ENCODE results near the gene POU6F2. TPM values are rescaled to one million over a fixed set of nuclear protein-coding genes. Genes with fewer than 3 reads are reported as not detected.

Gene POU6F2
- total and polyA plus RNA-seq, 2 of the 4 experiments (the other 2 are of a cell fraction) = not detected

DNA sequence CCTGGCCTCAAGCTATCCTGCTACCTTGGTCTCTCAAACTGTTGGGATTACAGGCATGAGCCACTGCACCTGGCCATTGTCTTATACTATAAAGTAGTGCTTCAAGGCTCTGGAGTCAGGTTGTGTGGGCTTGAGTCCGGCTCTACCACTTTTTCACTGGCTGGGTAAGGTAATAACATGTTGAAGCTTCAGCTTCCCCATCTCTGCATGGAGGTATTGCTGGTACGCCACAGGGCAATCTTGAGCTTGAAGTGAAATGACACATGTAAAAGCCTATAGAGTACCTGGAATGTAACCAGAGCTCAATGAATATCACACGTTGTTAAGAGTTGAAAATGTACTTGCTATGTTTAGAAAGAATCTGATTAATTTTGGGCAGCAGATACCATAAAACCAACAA, 120.8 kb downstream of the POU6F2 start:
- no peak overlapping the region for H2BK5ac ChIP-seq (ENCODE audit: low read depth, low read length, poor library complexity, severe bottlenecking)
- H3K4me3 ChIP-seq (ENCODE audit: insufficient read depth, low read depth, low read length) = no peak overlapping the region
- no peak overlapping the region for H3K18ac ChIP-seq (ENCODE audit: low read depth, low read length)
- no peak overlapping the region for H2AK5ac ChIP-seq (ENCODE audit: low read depth, low read length)
- no peaks in the 10 kb centered on the region for H3K79me1 ChIP-seq (ENCODE audit: low read depth in 1 of 2, low read length in 2 of 2)
- dilution Hi-C loops (cut with HindIII; ENCODE audit: low sequenced_read_pairs, unreplicated experiment) (no loop called here), intact Hi-C loops (cut with micrococcal nuclease) (no loop called here), in situ Hi-C loops (cut with MboI; ENCODE audit: low sequenced_read_pairs) (no loop called here)
- H2BK120ac ChIP-seq (ENCODE audit: low read depth, low read length) = no peak overlapping the region
- H3K27me3 ChIP-seq (ENCODE audit: control insufficient read depth, insufficient read depth, low read length) = no peaks in the 10 kb centered on the region
- POLR2A ChIA-PET (ENCODE audit: unreplicated experiment) = no interaction called here
- no peaks in the 10 kb centered on the region for H3K9me3 ChIP-seq (ENCODE audit: control insufficient read depth, insufficient read depth, low read length)
- no peak overlapping the region for H2BK20ac ChIP-seq (ENCODE audit: low read depth, low read length)
- no CpG with 5 or more reads among the region's 3 CpGs for WGBS, 2 experiments (ENCODE audit: extremely low coverage in 2 of 2, insufficient read length in 1 of 2)
- no peak overlapping the region for H3K27ac ChIP-seq (ENCODE audit: insufficient read depth, low read length)
- TF ChIP-seq RCOR1 (IDR thresholded peaks at IDR 0.05; ENCODE audit: insufficient replicate concordance, low read length) = no peak
- TF ChIP-seq, protein P1, sequence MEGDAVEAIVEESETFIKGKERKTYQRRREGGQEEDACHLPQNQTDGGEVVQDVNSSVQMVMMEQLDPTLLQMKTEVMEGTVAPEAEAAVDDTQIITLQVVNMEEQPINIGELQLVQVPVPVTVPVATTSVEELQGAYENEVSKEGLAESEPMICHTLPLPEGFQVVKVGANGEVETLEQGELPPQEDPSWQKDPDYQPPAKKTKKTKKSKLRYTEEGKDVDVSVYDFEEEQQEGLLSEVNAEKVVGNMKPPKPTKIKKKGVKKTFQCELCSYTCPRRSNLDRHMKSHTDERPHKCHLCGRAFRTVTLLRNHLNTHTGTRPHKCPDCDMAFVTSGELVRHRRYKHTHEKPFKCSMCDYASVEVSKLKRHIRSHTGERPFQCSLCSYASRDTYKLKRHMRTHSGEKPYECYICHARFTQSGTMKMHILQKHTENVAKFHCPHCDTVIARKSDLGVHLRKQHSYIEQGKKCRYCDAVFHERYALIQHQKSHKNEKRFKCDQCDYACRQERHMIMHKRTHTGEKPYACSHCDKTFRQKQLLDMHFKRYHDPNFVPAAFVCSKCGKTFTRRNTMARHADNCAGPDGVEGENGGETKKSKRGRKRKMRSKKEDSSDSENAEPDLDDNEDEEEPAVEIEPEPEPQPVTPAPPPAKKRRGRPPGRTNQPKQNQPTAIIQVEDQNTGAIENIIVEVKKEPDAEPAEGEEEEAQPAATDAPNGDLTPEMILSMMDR (conservative IDR thresholded peaks at IDR 0.05; ENCODE audit: low read depth, low read length) = no peak
- TF ChIP-seq SMC3 (IDR thresholded peaks at IDR 0.05; ENCODE audit: low read depth, low read length) = no peak
- TF ChIP-seq NFE2L2 (IDR thresholded peaks at IDR 0.05; ENCODE audit: low read depth, low read length) = no peak
- TF ChIP-seq MAFK (IDR thresholded peaks at IDR 0.05; ENCODE audit: low read depth, low read length) = no peak
- TF ChIP-seq RFX5 (IDR thresholded peaks at IDR 0.05; ENCODE audit: low read depth, low read length) = no peak
- TF ChIP-seq FOS (IDR thresholded peaks at IDR 0.05; ENCODE audit: low read depth, low read length) = no peak
- TF ChIP-seq, protein P2, sequence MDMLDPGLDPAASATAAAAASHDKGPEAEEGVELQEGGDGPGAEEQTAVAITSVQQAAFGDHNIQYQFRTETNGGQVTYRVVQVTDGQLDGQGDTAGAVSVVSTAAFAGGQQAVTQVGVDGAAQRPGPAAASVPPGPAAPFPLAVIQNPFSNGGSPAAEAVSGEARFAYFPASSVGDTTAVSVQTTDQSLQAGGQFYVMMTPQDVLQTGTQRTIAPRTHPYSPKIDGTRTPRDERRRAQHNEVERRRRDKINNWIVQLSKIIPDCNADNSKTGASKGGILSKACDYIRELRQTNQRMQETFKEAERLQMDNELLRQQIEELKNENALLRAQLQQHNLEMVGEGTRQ (IDR thresholded peaks at IDR 0.05; ENCODE audit: low read depth, low read length) = no peak
- TF ChIP-seq BHLHE40 (IDR thresholded peaks at IDR 0.05; ENCODE audit: low read depth, low read length) = no peak
- no peak for TF ChIP-seq MXI1 (IDR thresholded peaks at IDR 0.05; ENCODE audit: borderline replicate concordance, low read depth, low read length)
- no peak for TF ChIP-seq MAZ (IDR thresholded peaks at IDR 0.05; ENCODE audit: borderline replicate concordance, low read depth, low read length)
- no peak for TF ChIP-seq CHD1 (IDR thresholded peaks at IDR 0.05; ENCODE audit: low read depth, low read length)
- TF ChIP-seq, protein P3, sequence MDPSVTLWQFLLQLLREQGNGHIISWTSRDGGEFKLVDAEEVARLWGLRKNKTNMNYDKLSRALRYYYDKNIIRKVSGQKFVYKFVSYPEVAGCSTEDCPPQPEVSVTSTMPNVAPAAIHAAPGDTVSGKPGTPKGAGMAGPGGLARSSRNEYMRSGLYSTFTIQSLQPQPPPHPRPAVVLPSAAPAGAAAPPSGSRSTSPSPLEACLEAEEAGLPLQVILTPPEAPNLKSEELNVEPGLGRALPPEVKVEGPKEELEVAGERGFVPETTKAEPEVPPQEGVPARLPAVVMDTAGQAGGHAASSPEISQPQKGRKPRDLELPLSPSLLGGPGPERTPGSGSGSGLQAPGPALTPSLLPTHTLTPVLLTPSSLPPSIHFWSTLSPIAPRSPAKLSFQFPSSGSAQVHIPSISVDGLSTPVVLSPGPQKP (IDR thresholded peaks at IDR 0.05; ENCODE audit: borderline replicate concordance, low read depth, low read length) = no peak
- TF ChIP-seq RAD21 (IDR thresholded peaks at IDR 0.05; ENCODE audit: low read length) = no peak
- no peak for TF ChIP-seq CEBPB (IDR thresholded peaks at IDR 0.05; ENCODE audit: low read depth, low read length)
- no peak for TF ChIP-seq POLR2A (IDR thresholded peaks at IDR 0.05; ENCODE audit: low read depth, low read length)
- H4K5ac ChIP-seq (ENCODE audit: low read depth, low read length) = no peak overlapping the region
- H3K4me2 ChIP-seq (ENCODE audit: low read depth, low read length) = no peak overlapping the region
- no peak overlapping the region for H3K56ac ChIP-seq (ENCODE audit: extremely low read depth, insufficient read depth, low read length)
- no peak overlapping the region for H4K91ac ChIP-seq (ENCODE audit: insufficient read depth, low read depth, low read length)
- no peak overlapping the region for H2BK15ac ChIP-seq (ENCODE audit: low read depth, low read length)
- no TSS peak for BruUV-seq (replicated peaks)
- no peak overlapping the region for H3K4ac ChIP-seq (ENCODE audit: low read depth, low read length)
- H3K36me3 ChIP-seq (ENCODE audit: control insufficient read depth, insufficient read depth, low read length) = no peaks in the 10 kb centered on the region
- CTCF ChIA-PET = no interaction called here
- H3K4me1 ChIP-seq (ENCODE audit: control insufficient read depth, insufficient read depth, low read length) = no peaks in the 10 kb centered on the region
- no peak overlapping the region for H3K23ac ChIP-seq (ENCODE audit: low read depth, low read length)
- no peak for ATAC-seq (ENCODE audit: low read depth)
- H3K14ac ChIP-seq (replicated peaks; ENCODE audit: low read depth, low read length) = no peak overlapping the region
- no peaks in the 10 kb centered on the region for H4K20me1 ChIP-seq (ENCODE audit: insufficient read depth, low read length)
- H2AK9ac ChIP-seq (replicated peaks; ENCODE audit: low read depth, low read length, poor library complexity) = no peak overlapping the region
- DNase-seq = no peak
- H3K9me1 ChIP-seq (ENCODE audit: insufficient read depth, low read length) = no peaks in the 10 kb centered on the region
- no peak overlapping the region for H2AFZ ChIP-seq (replicated peaks; ENCODE audit: low read length, poor library complexity)
- no peak overlapping the region for H4K8ac ChIP-seq (ENCODE audit: low read depth in 2 of 2, low read length in 2 of 2)
- H3K9ac ChIP-seq (ENCODE audit: low read depth, low read length) = no peak overlapping the region

Data from IMR-90 (cell line).